ENCODE measurements around the gene TENT4A.

The TENT4A gene

DNA sequence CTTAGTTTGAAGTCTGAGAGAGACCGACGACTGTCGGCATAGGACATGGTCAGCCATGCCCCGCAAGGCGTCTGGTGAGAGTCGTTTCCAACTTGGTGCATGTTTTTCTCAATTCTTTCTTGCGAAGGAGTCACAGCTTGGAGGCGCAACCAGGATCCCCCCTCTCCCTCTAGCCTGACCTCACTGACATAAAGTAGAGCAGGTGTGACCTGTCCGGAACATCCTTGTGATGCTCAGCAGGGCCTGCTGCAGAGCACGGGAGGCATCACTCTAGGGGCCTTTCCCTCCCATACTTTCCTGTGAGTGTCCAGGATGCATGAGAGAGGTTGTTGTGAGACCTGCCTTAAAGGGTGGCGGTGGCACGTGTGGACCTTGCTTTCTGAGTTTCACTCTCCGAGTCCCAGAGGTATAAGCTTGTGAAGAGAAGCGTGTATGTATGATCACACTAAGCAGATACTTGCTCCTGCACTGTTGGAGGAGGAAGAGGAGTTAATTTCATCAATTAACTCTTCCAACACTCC, 5.0 kb downstream of the TENT4A start:
- no peak for DNase-seq (ENCODE audit: low spot score)

DNA sequence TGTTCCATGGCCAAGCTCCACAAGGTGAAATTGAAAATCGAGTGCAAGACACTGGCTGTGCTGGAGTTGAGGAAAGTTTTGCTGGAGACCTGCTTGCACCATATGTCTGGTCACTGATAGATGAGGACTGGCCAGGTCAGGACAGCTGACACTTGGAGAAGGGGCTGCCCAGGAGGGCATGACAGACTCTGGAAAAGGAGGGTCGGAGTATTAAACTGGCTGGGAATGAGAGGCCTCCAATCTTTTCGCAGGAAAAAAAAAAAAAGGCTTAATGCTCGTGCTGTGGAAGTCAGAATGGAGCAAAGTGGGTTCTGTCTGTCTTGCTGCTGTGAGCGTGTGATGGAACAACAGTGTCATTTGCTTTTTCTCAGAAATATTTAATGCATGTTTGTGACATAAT, 5.5 kb downstream of the TENT4A start:
- no peak for DNase-seq (ENCODE audit: low spot score)

DNA sequence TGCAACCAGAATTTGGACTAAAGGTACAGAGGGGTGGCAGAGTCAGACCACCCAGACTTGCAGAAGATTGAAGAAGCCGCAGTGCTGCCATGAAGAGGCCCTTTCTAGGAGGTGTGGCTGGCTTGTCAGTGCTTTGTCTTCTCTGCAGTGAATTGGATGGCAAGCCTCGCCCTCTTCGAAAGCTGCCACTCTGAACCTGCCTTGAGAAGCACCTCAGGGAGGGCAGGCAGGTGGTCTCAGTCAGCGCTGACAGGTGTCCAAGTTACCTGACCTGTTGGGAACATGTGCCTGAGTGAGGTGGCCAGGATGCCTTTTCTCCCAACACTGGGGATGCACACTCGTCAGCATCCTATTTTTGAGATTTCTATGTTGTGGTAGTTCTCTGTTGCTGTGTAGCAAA, 6.2 kb downstream of the TENT4A start:
- DNase-seq (ENCODE audit: low spot score), result no peak

DNA sequence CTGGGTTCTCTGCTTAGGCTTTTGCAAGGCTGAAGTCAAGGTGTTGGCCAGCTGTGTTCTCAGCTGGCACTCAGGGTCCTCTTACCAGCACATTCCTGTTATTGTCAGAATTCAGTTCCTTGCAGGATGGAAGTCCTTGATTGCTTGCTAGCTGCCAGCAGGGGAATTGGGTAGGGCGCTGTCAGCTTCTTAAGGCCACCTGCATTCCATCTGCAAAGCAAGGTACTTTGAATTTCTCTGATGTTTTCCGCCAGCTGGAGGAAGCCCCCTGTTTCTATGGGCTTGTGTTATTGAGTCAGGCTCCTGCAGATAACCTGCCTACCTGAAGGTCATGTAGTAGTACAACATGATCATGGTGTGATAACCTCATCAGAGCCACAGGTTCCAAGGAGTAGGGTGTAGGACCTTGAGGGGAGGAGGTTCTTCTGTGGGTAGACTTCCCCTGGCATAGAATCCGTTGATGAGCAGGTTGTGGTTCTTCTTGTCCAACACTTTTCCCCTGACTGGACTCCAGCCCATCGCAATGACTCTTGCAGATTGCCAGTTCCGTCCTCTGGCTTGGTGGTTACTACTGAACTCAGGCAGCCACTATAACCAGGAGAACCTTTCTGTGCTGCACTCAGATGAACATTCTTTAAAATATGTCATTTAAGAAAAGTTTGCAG, 6.8 kb downstream of the TENT4A start:
- no peak for DNase-seq (ENCODE audit: low spot score)

- no peak for DNase-seq (ENCODE audit: low spot score)
These were observed 7.3 kb downstream of the TENT4A start for GRCh38 chr5:6720561-6720921.

- DNase-seq (ENCODE audit: low spot score), result peak; percentile 26
These were observed 8.2 kb downstream of the TENT4A start for GRCh38 chr5:6721442-6721841.

GRCh38 chr5:6722015-6722414, 8.8 kb downstream of the TENT4A start:
- peak; percentile 23 for DNase-seq (ENCODE audit: low spot score)

DNA sequence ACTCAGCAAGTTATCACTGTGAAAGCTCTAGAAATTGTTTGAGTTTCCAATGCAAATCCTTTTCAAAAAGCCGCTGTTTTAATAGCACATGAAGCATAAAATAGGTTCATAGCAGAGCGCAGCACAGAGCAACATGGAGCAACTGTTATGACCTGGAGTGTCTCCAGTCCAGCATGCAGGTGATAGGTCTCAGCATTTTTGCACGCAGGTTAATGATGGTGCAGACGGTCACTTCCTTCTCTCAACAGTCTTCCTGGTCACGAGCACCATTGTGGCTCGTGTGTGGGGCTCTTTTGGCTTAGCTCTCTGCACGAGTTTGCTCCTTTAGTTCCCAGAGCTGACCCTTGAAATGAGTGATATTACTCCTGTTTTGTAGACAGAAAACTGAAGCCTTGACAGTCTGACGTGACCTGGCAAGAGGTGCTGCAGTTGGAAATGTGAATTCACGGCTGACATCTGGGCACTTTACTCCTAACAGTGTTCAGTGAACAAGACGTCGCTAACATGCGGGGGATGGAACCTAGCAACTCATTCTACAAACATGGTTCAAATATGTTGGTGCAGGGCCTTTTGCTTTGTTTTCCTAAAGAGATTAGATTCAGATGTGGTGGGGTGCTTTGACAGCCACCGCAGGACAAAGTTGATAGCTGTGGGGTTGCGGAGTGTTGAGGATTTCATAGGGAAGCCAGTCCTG, 10.0 kb downstream of the TENT4A start:
- DNase-seq (ENCODE audit: low spot score), result no peak

- no peak for DNase-seq (ENCODE audit: low spot score)
These were observed 10.6 kb downstream of the TENT4A start for GRCh38 chr5:6723816-6724300.

DNA sequence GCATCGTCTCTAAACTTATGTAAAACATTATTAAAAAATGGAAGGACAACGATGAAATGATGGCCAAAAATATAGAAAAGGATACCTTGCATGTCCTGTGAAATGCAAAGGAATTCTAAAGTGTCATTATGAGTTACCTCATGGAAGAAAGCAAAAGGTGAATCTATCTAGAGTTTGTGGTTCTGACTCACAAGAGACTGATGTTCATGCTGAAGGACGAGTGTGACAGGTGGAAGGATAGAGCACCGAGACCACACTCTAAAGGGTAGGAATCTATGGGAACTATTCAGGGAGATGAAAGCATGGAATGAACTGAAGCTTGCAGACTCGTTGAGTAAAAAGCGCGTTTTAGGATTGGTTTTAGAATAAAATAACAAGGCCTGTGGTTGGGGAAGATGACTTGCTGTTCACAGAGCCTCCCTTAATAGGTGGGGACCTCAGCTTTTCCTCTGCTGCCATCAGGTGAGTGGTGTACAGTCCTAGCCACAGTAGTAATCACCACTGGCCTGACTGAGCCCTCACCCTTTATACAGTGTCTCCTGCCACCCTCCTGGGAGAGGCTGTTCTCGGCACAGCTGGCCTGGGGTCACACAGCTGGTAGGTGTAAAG, 11.2 kb downstream of the TENT4A start:
- DNase-seq (ENCODE audit: low spot score), result no peak

- DNase-seq (ENCODE audit: low spot score), result no peak
These were observed 12.2 kb downstream of the TENT4A start for GRCh38 chr5:6725421-6725820.

DNA sequence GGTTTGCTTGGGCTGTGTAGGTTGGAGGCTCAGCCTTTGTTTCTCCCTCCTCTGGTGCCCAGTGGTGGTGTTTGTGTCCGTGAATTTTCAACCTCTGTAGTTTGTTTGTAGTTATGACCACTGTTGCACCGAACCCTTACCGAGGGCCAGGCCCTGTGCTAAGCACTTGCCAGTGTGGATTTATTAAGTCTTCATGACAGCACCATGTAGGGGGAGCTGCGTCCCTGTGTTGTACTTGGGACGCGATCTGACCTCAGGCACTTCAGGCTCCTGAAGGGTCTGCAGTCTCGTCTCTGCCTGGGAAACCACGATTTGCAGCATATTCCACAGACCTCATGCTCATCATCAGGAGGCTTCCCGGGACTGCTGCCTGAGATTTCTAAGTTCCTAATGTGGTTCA, 12.8 kb downstream of the TENT4A start:
- no peak for DNase-seq (ENCODE audit: low spot score)

- no peak for DNase-seq (ENCODE audit: low spot score)
These were observed 14.0 kb downstream of the TENT4A start for GRCh38 chr5:6727231-6727630.

DNA sequence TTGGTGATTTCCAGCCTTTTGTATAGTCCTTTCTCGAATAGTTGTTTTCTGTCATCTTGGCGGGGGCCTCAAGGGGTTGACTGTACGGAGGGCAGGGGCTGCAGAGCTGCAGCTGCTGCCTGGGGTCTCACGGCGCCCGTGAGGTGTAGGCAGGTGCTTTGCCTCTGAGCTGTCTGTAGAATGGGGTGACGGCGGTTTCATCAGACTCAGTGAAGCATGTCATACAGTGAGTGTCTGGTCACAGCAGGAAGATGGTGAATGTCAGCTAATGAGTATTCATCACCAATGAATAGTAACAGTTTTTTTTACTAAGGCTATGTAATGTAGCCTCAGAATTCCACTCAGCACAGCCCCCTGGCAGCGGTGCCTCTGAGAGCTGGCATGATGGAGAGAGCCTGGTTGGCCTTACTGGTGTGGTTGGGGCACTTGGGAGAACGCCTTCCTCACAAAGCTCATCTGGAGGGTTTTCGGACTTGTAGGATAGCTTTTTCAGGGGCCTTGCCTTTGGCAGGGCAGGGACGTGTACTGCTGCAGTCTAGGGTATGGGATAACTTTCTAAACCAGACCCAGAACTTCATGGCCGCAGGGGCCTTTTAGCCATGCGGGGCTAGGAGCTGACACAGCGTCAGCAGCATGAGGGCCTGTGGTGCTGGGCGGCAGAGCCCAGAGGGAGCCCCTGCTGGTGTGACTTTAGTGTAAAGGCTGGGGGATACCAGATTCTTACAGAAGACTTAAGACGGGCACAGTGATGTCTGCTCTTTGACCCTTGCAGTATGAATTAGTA, 15.0 kb downstream of the TENT4A start:
- no peak for DNase-seq (ENCODE audit: low spot score)

GRCh38 chr5:6728795-6729183, 15.6 kb downstream of the TENT4A start:
- DNase-seq (ENCODE audit: low spot score), result no peak

GRCh38 chr5:6729386-6730310, 16.4 kb downstream of the TENT4A start:
- DNase-seq (ENCODE audit: low spot score), result no peak

- no peak for DNase-seq (ENCODE audit: low spot score)
These were observed 17.2 kb downstream of the TENT4A start for GRCh38 chr5:6730407-6730806.

DNA sequence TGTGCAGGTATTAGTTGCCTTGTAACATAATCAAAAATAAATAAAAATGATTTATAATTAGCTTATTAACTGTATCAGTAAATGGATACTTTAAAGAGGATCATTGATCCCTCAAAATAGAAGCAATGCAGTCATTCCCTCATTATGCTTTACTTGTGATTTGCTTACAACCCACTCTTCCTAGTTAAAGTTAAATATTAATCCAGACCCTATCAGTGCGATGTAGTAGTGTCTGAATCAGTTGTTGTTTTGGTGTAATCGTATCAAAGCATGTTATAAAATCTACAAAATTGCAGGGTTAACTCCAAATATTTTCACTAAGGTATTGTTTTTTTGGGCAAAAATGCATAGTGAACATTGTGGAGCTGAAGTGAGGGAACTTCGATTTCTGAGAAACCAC, 17.6 kb downstream of the TENT4A start:
- DNase-seq (ENCODE audit: low spot score), result no peak

DNA sequence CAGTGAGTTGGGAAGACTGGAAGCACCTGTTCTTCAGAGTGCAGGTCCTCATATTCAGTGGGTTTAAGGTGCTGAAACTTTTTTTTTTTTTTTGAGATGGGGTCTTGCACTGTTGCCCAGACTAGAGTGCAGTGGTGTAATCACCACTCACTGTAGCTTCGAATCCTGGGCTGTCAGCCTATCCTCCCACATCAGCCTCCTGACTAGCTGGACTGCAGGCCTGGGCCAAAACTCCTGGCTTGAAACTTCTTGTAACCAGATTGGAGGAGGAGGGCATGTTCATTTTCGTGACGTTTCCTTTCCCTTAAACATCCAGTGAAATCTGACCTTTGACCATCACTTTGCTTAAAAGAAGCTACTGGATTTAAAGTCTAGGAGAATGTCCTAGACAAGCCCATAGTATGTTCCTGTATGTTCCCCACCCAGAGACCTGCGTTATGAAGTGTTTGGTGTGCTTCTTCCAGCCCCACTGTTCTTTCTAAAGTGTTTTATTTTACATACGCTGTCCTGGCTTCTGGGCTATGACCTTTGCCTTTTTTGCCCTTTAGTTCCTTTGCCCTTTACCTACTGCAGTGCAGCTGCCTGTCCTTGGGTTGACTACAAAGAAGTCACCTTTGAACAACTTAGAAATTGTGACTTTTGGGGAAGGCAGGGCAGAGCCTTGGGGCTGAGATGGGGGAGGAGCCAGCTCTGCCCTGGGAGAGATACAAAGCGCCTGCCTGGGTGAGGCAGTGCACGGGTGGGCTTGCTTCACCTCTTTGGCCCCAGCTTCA, 18.4 kb downstream of the TENT4A start:
- DNase-seq (ENCODE audit: low spot score), result no peak

GRCh38 chr5:6732634-6733410, 19.6 kb downstream of the TENT4A start:
- DNase-seq (ENCODE audit: low spot score), result peak; percentile 75
